ENCODE results near the gene RGS9BP.
"Not testable (repeated sequence)": the region's sequence is repeated elsewhere in the genome, so short reads cannot be mapped to it uniquely, and the experiment has no call there.

Gene RGS9BP

GRCh38 chr19:32695506-32695905 lies 19.9 kb downstream of the RGS9BP start:
- not testable (repeated sequence) for DNase-seq (ENCODE audit: low read depth, low spot score)

GRCh38 chr19:32696771-32697170 lies 21.1 kb downstream of the RGS9BP start:
- DNase-seq (ENCODE audit: low read depth, low spot score): not testable (repeated sequence)

- not testable (repeated sequence) for DNase-seq (ENCODE audit: low read depth, low spot score)
Observed at GRCh38 chr19:32700129-32700528, 24.5 kb downstream of the RGS9BP start.

GRCh38 chr19:32702010-32702409 lies 26.4 kb downstream of the RGS9BP start:
- DNase-seq (ENCODE audit: low read depth, low spot score): no peak

- not testable (repeated sequence) for DNase-seq (ENCODE audit: low read depth, low spot score)
Observed at GRCh38 chr19:32704006-32704405, 28.4 kb downstream of the RGS9BP start.

- DNase-seq (ENCODE audit: low read depth, low spot score): no peak
Observed at GRCh38 chr19:32708457-32708856, 32.8 kb downstream of the RGS9BP start.

- DNase-seq (ENCODE audit: low read depth, low spot score): no peak
Observed at GRCh38 chr19:32709032-32709431, 33.4 kb downstream of the RGS9BP start.

- no peak for DNase-seq (ENCODE audit: low read depth, low spot score)
Observed at GRCh38 chr19:32711747-32712146, 36.1 kb downstream of the RGS9BP start.

- DNase-seq (ENCODE audit: low read depth, low spot score): not testable (repeated sequence)
Observed at GRCh38 chr19:32716203-32716602, 40.6 kb downstream of the RGS9BP start.

- DNase-seq (ENCODE audit: low read depth, low spot score): no peak
Observed at GRCh38 chr19:32717496-32717895, 41.8 kb downstream of the RGS9BP start.

GRCh38 chr19:32718286-32718685 lies 42.6 kb downstream of the RGS9BP start:
- DNase-seq (ENCODE audit: low read depth, low spot score): peak; percentile 28

GRCh38 chr19:32719611-32720059 lies 44.0 kb downstream of the RGS9BP start, which contains the start of gene TDRD12:
Gene TDRD12 (plus strand): TSS chr19:32719767. CDS start chr19:32720073, 306 bp downstream.
- DNase-seq (ENCODE audit: low read depth, low spot score): peak; percentile 27

- DNase-seq (ENCODE audit: low read depth, low spot score): no peak
Observed at GRCh38 chr19:32720216-32720935, 44.7 kb downstream of the RGS9BP start.

- no peak for DNase-seq (ENCODE audit: low read depth, low spot score)
Observed at GRCh38 chr19:32720936-32721250, 45.2 kb downstream of the RGS9BP start.

Measured in ELF-1 (cell line).